HepG2 (cell line): ENCODE data around the gene DRC7. TPM values are rescaled to one million over a fixed set of nuclear protein-coding genes. Genes with fewer than 3 reads are reported as not detected.

ENCODE experiments used
- CC2D1A ChIP-seq: sonication (generic); formaldehyde crosslinking; IDR thresholded peaks from 2 replicates; pipeline ENCODE4 v1.8.1; 2023; ENCODE audit warnings: mild to moderate bottlenecking, missing genetic modification reagents
- HDAC1 ChIP-seq: sonication (generic); formaldehyde crosslinking; IDR thresholded peaks from 2 replicates; pipeline ENCODE4 v1.5.1; 2020; ENCODE audit warnings: mild to moderate bottlenecking, missing genetic modification reagents
- MTF1 ChIP-seq: sonication (generic); formaldehyde crosslinking; IDR thresholded peaks from 2 replicates; pipeline ENCODE4 v1.5.0; 2020; ENCODE audit warnings: missing genetic modification reagents
- RBAK ChIP-seq: sonication (generic); formaldehyde crosslinking; IDR thresholded peaks from 2 replicates; pipeline ENCODE4 v1.5.1; 2020; ENCODE audit warnings: mild to moderate bottlenecking, missing genetic modification reagents
- SMC3 ChIP-seq: IDR thresholded peaks from 2 replicates; pipeline ENCODE4 v1.6.1; 2011; ENCODE audit warnings: low read length, improper control_type of control experiment
- TBL1XR1 ChIP-seq: fragments of 150-350 bp; IDR thresholded peaks from 2 replicates; pipeline ENCODE4 v1.6.1; 2014; ENCODE audit warnings: borderline replicate concordance, low read length; ENCODE audit not compliant: partially characterized antibody
- ZNF138 ChIP-seq: sonication (generic); formaldehyde crosslinking; IDR thresholded peaks from 2 replicates; pipeline ENCODE4 v1.5.0; 2020; ENCODE audit warnings: mild to moderate bottlenecking, low read depth, missing genetic modification reagents
- ZNF225 ChIP-seq: sonication (generic); formaldehyde crosslinking; IDR thresholded peaks from 2 replicates; pipeline ENCODE4 v1.4.0; 2020; ENCODE audit warnings: mild to moderate bottlenecking, missing genetic modification reagents
- ZNF451 ChIP-seq: sonication (generic); formaldehyde crosslinking; IDR thresholded peaks from 2 replicates; pipeline ENCODE4 v1.5.0; 2020; ENCODE audit warnings: mild to moderate bottlenecking, missing genetic modification reagents
- ZNF468 ChIP-seq: sonication (generic); formaldehyde crosslinking; IDR thresholded peaks from 2 replicates; pipeline ENCODE4 v1.8.0; 2022; ENCODE audit warnings: mild to moderate bottlenecking, moderate library complexity, missing genetic modification reagents
- ZNF501 ChIP-seq: sonication (generic); formaldehyde crosslinking; IDR thresholded peaks from 2 replicates; pipeline ENCODE4 v1.5.1; 2020; ENCODE audit warnings: mild to moderate bottlenecking, moderate library complexity, missing genetic modification reagents
- ZNF850 ChIP-seq: sonication (generic); formaldehyde crosslinking; conservative IDR thresholded peaks from 2 replicates; pipeline ENCODE4 v1.9.0; 2021; ENCODE audit warnings: mild to moderate bottlenecking, missing genetic modification reagents
- polyA plus RNA-seq, 8 experiments: library from polyadenylated mRNA; depleted of rRNA in 3 of 8; stranded (reverse) in 7 of 8; unstranded in 1 of 8; fragments of >200 nt; fragmentation: Illumina TruSeq in 4 of 8; extraction: Trizol in 4 of 8; gene quantifications; 2 replicates each; pipeline versions ENCODE4 v1.2.1 to v1.2.3, GENCODE V29; 2011 to 2016; ENCODE audit warnings: low read depth in 4 of 8, missing spikeins in 1 of 8, mixed read lengths in 1 of 8; ENCODE audit not compliant: insufficient read depth in 1 of 8
- total RNA-seq, 5 experiments: library from RNA; depleted of rRNA; stranded (reverse); fragments of >200 nt; fragmentation: Illumina TruSeq; extraction: Trizol; gene quantifications; 2 replicates each; pipeline ENCODE4 v1.2.3, GENCODE V29; 2016; ENCODE audit warnings: low read depth in 1 of 5
- TF ChIP-seq, protein P1 (sequence below), 2 experiments: sonication (generic) in 1 of 2; formaldehyde crosslinking in 1 of 2; IDR thresholded peaks; 2 replicates each; pipeline versions ENCODE4 v1.5.1 to v1.6.1; 2011 to 2020; ENCODE audit warnings: borderline replicate concordance in 1 of 2, low read depth in 1 of 2, low read length in 1 of 2, mild to moderate bottlenecking in 1 of 2, missing genetic modification reagents in 1 of 2, moderate library complexity in 1 of 2
- TF ChIP-seq, protein P2 (sequence below): IDR thresholded peaks from 2 replicates; pipeline ENCODE4 v1.6.1; 2016; ENCODE audit warnings: low read depth, missing genetic modification reagents, missing compliant biosample characterization
- TF ChIP-seq, protein P3 (sequence below): sonication (generic); formaldehyde crosslinking; IDR thresholded peaks from 2 replicates; pipeline ENCODE4 v1.8.0; 2022; ENCODE audit warnings: mild to moderate bottlenecking, missing genetic modification reagents, borderline replicate concordance
- TF ChIP-seq, protein P4 (sequence below): sonication (generic); formaldehyde crosslinking; IDR thresholded peaks from 2 replicates; pipeline ENCODE4 v1.9.0; 2021; ENCODE audit warnings: missing genetic modification reagents, borderline replicate concordance

Gene DRC7
- total and polyA plus RNA-seq, 2 of the 13 experiments (the other 11 are each of a cell fraction or from before 2014, with no cell fraction given) = 2.7 to 3.4 TPM

DNA sequence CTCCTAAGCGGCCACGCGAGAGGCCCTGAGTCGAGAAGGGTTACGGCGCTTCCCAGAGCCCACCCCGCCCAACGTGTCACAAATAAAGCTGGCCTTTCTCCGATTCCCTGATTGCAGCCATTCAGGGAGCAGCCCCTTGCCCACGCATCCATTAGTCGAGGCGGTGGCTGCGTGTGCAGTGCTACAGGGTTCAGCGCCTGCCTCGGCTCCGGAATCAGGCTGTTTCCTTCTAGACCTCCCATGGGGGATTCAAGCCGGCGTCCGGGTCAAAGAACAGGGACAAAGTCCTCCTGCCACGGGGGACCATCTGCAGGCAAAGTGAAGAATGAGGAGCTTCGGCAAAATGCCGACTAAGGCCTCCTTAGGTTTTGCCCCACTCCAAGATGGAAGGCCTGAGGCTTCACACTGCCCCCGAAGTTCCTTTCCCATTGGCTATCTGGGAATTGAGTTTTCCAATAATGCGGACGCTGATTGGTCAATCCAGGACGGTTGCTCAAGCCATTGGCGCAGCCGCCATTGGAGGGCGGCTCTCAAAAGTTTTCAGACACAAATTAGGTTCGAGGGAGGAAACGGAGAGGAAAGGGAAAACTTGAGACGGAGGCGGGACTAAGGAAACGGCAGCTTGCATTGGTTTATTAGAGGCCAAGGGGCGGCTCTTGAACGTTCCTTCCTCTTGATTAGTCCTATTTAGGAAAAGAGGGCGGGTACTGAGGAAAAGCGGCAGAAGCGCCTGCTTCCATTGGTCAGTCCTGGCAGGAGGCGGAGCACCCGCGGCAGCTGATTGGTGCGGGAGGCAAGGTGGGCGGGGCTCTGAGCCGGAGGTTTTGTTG lies 40.5 kb downstream of the DRC7 start (continued):
- TF ChIP-seq, protein P1, sequence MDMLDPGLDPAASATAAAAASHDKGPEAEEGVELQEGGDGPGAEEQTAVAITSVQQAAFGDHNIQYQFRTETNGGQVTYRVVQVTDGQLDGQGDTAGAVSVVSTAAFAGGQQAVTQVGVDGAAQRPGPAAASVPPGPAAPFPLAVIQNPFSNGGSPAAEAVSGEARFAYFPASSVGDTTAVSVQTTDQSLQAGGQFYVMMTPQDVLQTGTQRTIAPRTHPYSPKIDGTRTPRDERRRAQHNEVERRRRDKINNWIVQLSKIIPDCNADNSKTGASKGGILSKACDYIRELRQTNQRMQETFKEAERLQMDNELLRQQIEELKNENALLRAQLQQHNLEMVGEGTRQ (IDR thresholded peaks at IDR 0.05; ENCODE audit: low read depth, low read length) = no peak
- TF ChIP-seq, protein P1 (CRISPR knock-in tag; IDR thresholded peaks at IDR 0.05; ENCODE audit: borderline replicate concordance) = peak; percentile 80; the same call in 1 of the 2 replicates
- TF ChIP-seq ZNF451 = no peak
- peak; percentile 88 for TF ChIP-seq ZNF225
- TF ChIP-seq TBL1XR1 = no peak
- TF ChIP-seq, protein P2, sequence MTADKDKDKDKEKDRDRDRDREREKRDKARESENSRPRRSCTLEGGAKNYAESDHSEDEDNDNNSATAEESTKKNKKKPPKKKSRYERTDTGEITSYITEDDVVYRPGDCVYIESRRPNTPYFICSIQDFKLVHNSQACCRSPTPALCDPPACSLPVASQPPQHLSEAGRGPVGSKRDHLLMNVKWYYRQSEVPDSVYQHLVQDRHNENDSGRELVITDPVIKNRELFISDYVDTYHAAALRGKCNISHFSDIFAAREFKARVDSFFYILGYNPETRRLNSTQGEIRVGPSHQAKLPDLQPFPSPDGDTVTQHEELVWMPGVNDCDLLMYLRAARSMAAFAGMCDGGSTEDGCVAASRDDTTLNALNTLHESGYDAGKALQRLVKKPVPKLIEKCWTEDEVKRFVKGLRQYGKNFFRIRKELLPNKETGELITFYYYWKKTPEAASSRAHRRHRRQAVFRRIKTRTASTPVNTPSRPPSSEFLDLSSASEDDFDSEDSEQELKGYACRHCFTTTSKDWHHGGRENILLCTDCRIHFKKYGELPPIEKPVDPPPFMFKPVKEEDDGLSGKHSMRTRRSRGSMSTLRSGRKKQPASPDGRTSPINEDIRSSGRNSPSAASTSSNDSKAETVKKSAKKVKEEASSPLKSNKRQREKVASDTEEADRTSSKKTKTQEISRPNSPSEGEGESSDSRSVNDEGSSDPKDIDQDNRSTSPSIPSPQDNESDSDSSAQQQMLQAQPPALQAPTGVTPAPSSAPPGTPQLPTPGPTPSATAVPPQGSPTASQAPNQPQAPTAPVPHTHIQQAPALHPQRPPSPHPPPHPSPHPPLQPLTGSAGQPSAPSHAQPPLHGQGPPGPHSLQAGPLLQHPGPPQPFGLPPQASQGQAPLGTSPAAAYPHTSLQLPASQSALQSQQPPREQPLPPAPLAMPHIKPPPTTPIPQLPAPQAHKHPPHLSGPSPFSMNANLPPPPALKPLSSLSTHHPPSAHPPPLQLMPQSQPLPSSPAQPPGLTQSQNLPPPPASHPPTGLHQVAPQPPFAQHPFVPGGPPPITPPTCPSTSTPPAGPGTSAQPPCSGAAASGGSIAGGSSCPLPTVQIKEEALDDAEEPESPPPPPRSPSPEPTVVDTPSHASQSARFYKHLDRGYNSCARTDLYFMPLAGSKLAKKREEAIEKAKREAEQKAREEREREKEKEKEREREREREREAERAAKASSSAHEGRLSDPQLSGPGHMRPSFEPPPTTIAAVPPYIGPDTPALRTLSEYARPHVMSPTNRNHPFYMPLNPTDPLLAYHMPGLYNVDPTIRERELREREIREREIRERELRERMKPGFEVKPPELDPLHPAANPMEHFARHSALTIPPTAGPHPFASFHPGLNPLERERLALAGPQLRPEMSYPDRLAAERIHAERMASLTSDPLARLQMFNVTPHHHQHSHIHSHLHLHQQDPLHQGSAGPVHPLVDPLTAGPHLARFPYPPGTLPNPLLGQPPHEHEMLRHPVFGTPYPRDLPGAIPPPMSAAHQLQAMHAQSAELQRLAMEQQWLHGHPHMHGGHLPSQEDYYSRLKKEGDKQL (CRISPR knock-in tag) = no peak
- TF ChIP-seq, protein P3, sequence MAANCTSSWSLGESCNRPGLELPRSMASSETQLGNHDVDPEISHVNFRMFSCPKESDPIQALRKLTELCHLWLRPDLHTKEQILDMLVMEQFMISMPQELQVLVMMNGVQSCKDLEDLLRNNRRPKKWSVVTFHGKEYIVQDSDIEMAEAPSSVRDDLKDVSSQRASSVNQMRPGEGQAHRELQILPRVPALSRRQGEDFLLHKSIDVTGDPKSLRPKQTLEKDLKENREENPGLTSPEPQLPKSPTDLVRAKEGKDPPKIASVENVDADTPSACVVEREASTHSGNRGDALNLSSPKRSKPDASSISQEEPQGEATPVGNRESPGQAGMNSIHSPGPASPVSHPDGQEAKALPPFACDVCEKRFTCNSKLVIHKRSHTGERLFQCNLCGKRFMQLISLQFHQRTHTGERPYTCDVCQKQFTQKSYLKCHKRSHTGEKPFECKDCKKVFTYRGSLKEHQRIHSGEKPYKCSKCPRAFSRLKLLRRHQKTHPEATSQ (CRISPR knock-in tag) = no peak
- TF ChIP-seq RBAK (CRISPR knock-in tag) = no peak
- 0 out of 2 replicates have a peak, but pooled peaks have one; percentile 21 for TF ChIP-seq CC2D1A
- no peak for TF ChIP-seq ZNF850 (CRISPR knock-in tag)
- no peak; the same call in 1 of the 2 replicates for TF ChIP-seq MTF1
- 0 out of 2 replicates have a peak, but pooled peaks have one; percentile 11 for TF ChIP-seq SMC3
- no peak for TF ChIP-seq ZNF138 (CRISPR knock-in tag)
- TF ChIP-seq, protein P4, sequence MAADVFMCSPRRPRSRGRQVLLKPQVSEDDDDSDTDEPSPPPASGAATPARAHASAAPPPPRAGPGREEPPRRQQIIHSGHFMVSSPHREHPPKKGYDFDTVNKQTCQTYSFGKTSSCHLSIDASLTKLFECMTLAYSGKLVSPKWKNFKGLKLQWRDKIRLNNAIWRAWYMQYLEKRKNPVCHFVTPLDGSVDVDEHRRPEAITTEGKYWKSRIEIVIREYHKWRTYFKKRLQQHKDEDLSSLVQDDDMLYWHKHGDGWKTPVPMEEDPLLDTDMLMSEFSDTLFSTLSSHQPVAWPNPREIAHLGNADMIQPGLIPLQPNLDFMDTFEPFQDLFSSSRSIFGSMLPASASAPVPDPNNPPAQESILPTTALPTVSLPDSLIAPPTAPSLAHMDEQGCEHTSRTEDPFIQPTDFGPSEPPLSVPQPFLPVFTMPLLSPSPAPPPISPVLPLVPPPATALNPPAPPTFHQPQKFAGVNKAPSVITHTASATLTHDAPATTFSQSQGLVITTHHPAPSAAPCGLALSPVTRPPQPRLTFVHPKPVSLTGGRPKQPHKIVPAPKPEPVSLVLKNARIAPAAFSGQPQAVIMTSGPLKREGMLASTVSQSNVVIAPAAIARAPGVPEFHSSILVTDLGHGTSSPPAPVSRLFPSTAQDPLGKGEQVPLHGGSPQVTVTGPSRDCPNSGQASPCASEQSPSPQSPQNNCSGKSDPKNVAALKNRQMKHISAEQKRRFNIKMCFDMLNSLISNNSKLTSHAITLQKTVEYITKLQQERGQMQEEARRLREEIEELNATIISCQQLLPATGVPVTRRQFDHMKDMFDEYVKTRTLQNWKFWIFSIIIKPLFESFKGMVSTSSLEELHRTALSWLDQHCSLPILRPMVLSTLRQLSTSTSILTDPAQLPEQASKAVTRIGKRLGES = no peak
- TF ChIP-seq ZNF501 = peak; percentile 93
- peak; percentile 27; the same call in 1 of the 2 replicates for TF ChIP-seq HDAC1 (CRISPR knock-in tag)
- TF ChIP-seq ZNF468 = 0 out of 2 replicates have a peak, but pooled peaks have one; percentile 45
